CD4-positive, alpha-beta T cell treated with Interferon alpha-2 for 1 hour (primary cell): ENCODE measurements around the gene KIF12.

Source experiments
- DNase-seq, 2 donors: peaks; one replicate each; pipeline ENCODE4 v3.0.0-alpha.2; 2020 to 2022

The KIF12 gene

DNA sequence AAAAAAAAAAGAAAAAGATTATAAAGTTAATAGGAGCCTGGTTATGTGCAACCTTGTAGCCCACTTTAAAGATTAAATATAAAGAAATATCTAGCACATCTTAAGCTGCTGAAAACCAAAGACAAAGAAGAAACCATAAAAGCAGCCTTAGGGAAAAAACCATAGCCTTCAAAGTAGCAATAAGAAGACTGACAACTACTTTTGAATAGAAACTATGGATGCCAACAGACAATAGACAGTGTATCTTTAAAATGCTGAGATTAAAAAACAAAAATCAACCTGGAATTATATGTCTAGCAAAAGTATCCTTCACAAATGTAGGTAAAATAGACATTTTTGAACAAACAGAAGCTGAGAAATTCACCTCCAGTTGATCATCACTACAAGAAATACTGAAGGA is 3.4 kb upstream of the KIF12 start:
- no peak for DNase-seq

GRCh38 chr9:114100536-114100935 is 1.4 kb upstream of the KIF12 start:
- DNase-seq, result no peak

- DNase-seq, result no peak
These were observed 678 bp upstream of the KIF12 start for GRCh38 chr9:114099669-114100270.

GRCh38 chr9:114098021-114098935 is 814 bp downstream of the KIF12 start:
- DNase-seq, result peak in 1 of 2 donors; percentile 12

DNA sequence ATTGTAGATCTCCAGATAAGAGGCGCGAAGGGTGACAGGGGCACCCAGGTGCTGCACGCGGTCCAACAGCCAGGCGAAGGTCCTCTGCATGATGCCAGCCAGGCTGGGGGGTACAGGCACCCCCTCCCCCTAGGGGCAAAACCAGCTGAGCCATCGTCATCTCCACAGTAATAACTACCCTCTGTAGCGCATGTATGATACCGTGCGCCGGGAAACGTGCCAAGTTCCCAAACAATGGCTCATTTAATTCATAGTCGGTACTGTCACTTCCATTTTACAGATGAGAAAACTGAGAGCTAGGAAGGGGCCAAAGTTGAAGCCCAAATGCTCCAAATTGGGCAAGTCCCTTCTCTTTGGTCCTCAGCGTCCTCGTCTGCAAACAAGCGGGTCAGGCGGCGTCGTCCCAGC is 1.5 kb downstream of the KIF12 start:
- DNase-seq, result no peak

DNA sequence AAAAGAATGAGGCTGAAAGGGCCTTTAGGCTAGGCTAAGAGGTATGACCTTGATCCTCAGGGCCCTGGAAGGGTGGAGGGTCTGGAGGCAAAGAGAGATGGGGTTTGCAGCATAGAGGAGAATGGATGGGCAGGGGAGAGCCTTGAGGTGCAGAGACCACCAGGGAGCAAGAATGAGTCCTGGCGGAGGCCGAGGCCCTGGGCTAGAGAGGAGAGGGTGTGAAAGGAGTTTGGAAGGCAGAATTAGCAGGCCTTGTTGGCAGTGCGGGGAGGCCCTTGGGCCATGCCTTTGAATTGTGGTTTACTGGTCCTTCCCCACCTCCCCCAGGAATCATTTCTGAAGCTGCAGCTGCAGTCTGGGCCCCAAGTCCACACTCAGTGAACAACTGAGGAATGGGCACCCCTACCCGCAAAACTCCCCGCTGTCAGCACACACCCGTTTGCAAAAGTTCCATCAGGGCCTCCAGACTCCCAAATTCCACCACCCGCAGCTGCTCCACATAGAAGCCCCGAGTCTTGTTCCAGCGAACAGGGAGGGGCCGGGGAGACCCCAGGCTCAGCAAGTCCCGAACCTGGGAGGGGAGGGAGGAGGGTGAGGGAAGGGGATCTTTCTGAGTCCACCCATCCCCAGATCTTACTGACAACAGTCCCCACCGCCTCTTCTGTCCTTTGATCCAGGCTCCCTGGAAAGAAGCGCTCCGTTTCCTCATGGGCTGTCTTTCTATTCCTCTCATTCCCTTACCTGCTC is 2.1 kb downstream of the KIF12 start:
- no peak for DNase-seq

DNA sequence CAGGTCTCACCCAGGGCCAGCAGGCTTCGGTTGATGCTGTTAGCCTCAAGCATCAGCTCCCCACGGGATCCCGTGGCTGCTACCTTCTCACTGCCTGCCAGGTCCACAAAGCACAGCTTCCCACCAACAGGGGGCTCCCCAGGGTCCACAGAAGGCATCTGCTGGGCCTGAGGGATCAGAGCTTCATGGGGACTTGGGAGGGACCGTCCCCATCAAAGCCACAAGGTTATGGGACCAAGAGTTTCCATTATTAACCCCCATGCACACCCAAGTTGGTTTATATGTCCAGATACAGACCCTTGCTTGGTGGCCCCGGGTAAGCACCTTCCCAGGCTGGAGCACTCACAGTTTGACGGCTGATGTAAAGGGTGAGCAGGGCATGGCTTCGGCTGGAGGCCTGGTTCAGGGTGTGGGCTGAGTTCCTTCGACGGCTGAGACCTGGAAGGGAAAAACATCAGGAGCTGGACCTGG is 3.0 kb downstream of the KIF12 start:
- no peak for DNase-seq

GRCh38 chr9:114094971-114095370 is 4.1 kb downstream of the KIF12 start:
- DNase-seq, result no peak

DNA sequence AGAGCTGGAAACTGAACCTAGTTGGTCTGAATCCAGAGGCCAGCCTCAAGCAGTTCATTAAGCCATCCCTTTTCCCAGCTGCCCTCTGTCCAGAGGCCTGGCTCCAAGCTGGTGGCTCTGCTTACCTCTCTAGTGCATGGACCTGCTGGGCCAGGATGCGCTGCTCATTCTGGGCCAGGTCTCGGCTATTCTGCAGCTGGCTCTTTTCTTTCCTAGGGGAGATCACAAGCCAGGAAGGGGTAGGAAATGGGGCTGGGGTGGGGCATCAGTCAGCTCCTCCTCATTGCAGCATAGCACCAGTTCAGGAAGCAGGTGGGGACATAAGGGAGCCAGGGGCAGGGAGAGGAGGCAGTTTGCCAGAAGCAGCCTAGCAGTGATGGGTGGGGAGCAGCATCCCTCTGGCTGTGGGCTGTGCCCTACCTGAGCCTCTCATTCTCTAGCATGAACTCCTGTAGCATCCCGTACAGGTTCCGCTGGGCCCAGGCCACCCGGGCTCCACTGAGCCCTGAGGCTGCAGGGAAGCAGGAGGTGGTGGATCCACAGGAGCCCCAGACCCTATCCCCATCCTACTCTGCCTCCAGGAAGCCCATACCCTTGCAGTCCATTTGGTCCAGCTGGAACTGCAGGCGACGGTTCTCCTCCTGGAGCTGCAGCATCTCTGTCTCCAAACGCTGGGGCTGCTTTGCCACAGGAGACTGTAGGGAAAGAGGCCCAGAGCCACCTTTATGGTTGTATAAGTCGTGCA is 5.2 kb downstream of the KIF12 start:
- DNase-seq, result no peak

GRCh38 chr9:114093031-114093471 is 6.0 kb downstream of the KIF12 start:
- DNase-seq, result no peak

GRCh38 chr9:114092336-114092735 is 6.8 kb downstream of the KIF12 start:
- no peak for DNase-seq

DNA sequence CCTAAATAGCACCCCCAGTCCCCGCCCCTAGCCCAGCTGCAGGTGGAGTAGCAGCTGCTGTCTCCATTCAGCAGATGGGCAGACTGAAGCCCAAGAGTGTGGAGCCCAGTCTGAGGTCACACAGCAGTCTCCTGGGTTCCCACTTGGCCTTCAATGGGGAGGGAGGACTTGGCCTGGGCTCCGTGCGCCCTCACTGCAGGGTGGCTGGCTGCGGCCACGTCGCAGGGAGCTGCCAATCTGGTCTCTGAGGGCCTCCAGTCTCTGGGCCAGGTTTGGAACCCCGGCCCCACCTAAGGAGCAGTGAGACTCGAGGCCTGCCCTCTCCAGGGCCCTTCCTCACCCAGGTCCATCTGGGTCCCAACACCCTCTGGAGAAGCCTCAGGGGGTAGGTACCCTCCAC is 7.4 kb downstream of the KIF12 start:
- DNase-seq, result no peak

DNA sequence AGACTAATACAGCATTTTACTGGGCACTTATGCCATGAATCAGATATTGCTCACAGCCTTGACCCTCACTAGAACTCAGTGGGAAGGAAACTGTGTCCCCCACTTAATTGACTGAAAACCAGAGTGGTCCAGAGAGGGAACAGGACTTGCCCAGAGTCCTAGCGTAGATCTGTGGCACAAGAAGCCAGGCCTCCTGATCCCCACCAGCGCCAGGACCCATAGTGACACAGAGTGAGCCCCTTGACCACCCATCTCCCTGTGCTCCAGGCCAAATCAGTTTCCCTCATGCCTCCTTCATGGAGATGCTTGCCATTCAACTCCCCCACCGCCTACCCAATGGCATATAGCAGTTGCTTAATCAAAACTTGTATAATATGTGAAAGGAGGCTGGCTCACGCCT is 8.3 kb downstream of the KIF12 start:
- DNase-seq, result no peak

- no peak for DNase-seq
These were observed 9.8 kb downstream of the KIF12 start for GRCh38 chr9:114089206-114089840.

- DNase-seq, result no peak
These were observed 10.4 kb downstream of the KIF12 start for GRCh38 chr9:114088571-114089170.

- DNase-seq, result no peak
These were observed 11.4 kb downstream of the KIF12 start for GRCh38 chr9:114087721-114088120.

GRCh38 chr9:114086607-114087006 is 12.5 kb downstream of the KIF12 start:
- DNase-seq, result no peak

- no peak for DNase-seq
These were observed 13.1 kb downstream of the KIF12 start for GRCh38 chr9:114086009-114086408.

DNA sequence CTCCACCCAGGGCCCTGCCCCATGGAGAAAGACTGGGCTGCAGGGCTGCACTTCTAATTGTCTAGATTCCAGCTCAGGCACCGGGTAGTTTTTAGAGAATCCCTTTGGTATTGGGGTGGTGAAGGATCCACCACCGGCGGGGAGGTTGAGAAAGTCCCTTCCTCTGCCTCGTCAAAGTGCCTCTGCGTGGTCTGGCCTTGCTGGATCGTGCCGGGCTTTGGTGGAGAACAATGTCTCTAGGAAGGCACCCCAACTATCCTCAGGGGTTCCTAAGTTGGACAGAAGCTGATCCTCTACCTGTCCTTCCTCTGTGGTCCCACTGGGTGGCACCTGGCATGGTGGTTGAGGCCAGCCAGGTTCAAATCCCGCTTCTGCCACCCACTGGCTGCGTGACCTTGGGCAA is 13.7 kb downstream of the KIF12 start:
- no peak for DNase-seq

- DNase-seq, result no peak
These were observed 14.6 kb downstream of the KIF12 start for GRCh38 chr9:114084282-114085073.

DNA sequence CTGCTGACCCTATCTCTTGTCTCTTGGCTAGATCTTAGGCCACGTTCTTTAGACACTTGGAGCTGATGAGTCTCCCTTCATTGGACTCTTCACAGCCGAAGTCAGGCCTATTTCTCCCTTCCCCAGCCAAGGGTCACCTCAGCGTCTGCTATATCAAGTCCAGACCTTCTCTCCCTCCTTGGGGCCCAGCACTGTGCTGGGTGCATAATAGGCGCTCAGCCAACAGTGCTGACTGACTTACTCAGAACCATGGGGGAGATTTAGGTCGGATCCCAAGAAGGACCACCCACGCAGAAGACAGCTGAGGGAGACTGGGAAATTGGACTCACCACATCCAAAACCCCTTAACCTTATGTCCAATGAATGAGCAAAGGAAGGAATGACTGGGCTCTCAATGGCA is 15.4 kb downstream of the KIF12 start:
- DNase-seq, result no peak
